H9 (cell line): ENCODE data around the gene CD68. TPM values are rescaled to one million over a fixed set of nuclear protein-coding genes. Genes with fewer than 3 reads are reported as not detected.

Experiments
- DNase-seq: peaks from one replicate; pipeline ENCODE4 v3.0.0-alpha.2; 2017
- H2AFZ ChIP-seq: one replicate; pipeline ENCODE4 v1.6.1; 2013; ENCODE audit warnings: mild to moderate bottlenecking, low read length, control low read depth, moderate library complexity
- H2AK5ac ChIP-seq: 2 replicates; pipeline ENCODE4 v1.6.1; 2013; ENCODE audit warnings: low read length, control low read depth, mixed read lengths; ENCODE audit not compliant: insufficient read length
- H2BK120ac ChIP-seq: one replicate; pipeline ENCODE4 v1.6.1; 2013; ENCODE audit warnings: low read depth, mild to moderate bottlenecking, low read length, control low read depth, inconsistent platforms; ENCODE audit not compliant: poor library complexity, severe bottlenecking
- H2BK12ac ChIP-seq: 2 replicates; pipeline ENCODE4 v1.6.1; 2013; ENCODE audit warnings: low read length, control low read depth, mixed read lengths, low read depth; ENCODE audit not compliant: insufficient read length
- H2BK15ac ChIP-seq: 2 replicates; pipeline ENCODE4 v1.6.1; 2013; ENCODE audit warnings: low read depth, low read length, control low read depth
- H2BK20ac ChIP-seq: one replicate; pipeline ENCODE4 v1.6.1; 2013; ENCODE audit warnings: low read depth, mild to moderate bottlenecking, low read length, control low read depth, inconsistent platforms; ENCODE audit not compliant: poor library complexity, severe bottlenecking
- H2BK5ac ChIP-seq: 2 replicates; pipeline ENCODE4 v1.6.1; 2013; ENCODE audit warnings: low read length, control low read depth, mixed read lengths; ENCODE audit not compliant: insufficient read length
- H3K14ac ChIP-seq: 2 replicates; pipeline ENCODE4 v1.6.1; 2013; ENCODE audit warnings: low read length, control low read depth; ENCODE audit not compliant: insufficient read depth
- H3K18ac ChIP-seq: 2 replicates; pipeline ENCODE4 v1.6.1; 2013; ENCODE audit warnings: low read depth, mild to moderate bottlenecking, mixed read lengths, low read length, control low read depth; ENCODE audit not compliant: insufficient read length
- H3K23ac ChIP-seq: 2 replicates; pipeline ENCODE4 v1.6.1; 2013; ENCODE audit warnings: low read length, control low read depth, mixed read lengths, low read depth; ENCODE audit not compliant: insufficient read length
- H3K23me2 ChIP-seq: 2 replicates; pipeline ENCODE4 v1.6.1; 2013; ENCODE audit warnings: low read depth, mild to moderate bottlenecking, mixed read lengths, low read length, control low read depth; ENCODE audit not compliant: insufficient read length, poor library complexity, severe bottlenecking
- H3K27ac ChIP-seq: 2 replicates; pipeline ENCODE4 v1.5.1; 2013; ENCODE audit warnings: low read length, control low read depth, mixed read lengths, low read depth; ENCODE audit not compliant: insufficient read length
- H3K27me3 ChIP-seq: 2 replicates; pipeline ENCODE4 v1.6.1; 2013; ENCODE audit warnings: low read length, control low read depth, inconsistent platforms; ENCODE audit not compliant: insufficient read depth
- H3K4ac ChIP-seq: 2 replicates; pipeline ENCODE4 v1.6.1; 2013; ENCODE audit warnings: low read depth, mild to moderate bottlenecking, control low read depth, inconsistent platforms, low read length, moderate library complexity
- H3K4me1 ChIP-seq: 2 replicates; pipeline ENCODE4 v1.6.1; 2013; ENCODE audit warnings: low read length, control low read depth, inconsistent platforms; ENCODE audit not compliant: insufficient read depth
- H3K4me2 ChIP-seq: 2 replicates; pipeline ENCODE4 v1.6.1; 2013; ENCODE audit warnings: low read length, control low read depth, mixed read lengths; ENCODE audit not compliant: insufficient read length, insufficient read depth
- H3K56ac ChIP-seq: 2 replicates; pipeline ENCODE4 v1.6.1; 2013; ENCODE audit warnings: low read depth, mild to moderate bottlenecking, mixed read lengths, low read length, control low read depth; ENCODE audit not compliant: insufficient read length
- H3K79me1 ChIP-seq: 2 replicates; pipeline ENCODE4 v1.6.1; 2013; ENCODE audit warnings: low read depth, mild to moderate bottlenecking, moderate library complexity, low read length, control low read depth, inconsistent platforms; ENCODE audit not compliant: insufficient read depth, poor library complexity, severe bottlenecking
- H3K79me2 ChIP-seq: 2 replicates; pipeline ENCODE4 v1.6.1; 2013; ENCODE audit warnings: low read length, control low read depth, inconsistent platforms; ENCODE audit not compliant: insufficient read depth
- H3K9ac ChIP-seq: 2 replicates; pipeline ENCODE4 v1.6.1; 2013; ENCODE audit warnings: low read length, control low read depth, mixed read lengths; ENCODE audit not compliant: insufficient read length; ENCODE audit errors: extremely low read depth
- H3K9me3 ChIP-seq: one replicate; pipeline ENCODE4 v1.6.1; 2013; ENCODE audit warnings: low read depth, low read length, inconsistent platforms; ENCODE audit not compliant: control insufficient read depth
- H3T11ph ChIP-seq: one replicate; pipeline ENCODE4 v1.6.1; 2013; ENCODE audit warnings: mild to moderate bottlenecking, low read length, control low read depth, inconsistent platforms
- H4K20me1 ChIP-seq: one replicate; pipeline ENCODE4 v1.6.1; 2013; ENCODE audit not compliant: control insufficient read depth, insufficient read length, insufficient read depth
- H4K5ac ChIP-seq: 2 replicates; pipeline ENCODE4 v1.6.1; 2013; ENCODE audit warnings: low read depth, mild to moderate bottlenecking, mixed read lengths, low read length, control low read depth; ENCODE audit not compliant: insufficient read length
- H4K8ac ChIP-seq: replicated peaks from 2 replicates; pipeline ENCODE4 v1.6.1; 2013; ENCODE audit warnings: low read length, control low read depth, mixed read lengths, low read depth; ENCODE audit not compliant: insufficient read length
- H4K91ac ChIP-seq: 2 replicates; pipeline ENCODE4 v1.6.1; 2013; ENCODE audit warnings: low read depth, mild to moderate bottlenecking, moderate library complexity, mixed read lengths, low read length, control low read depth; ENCODE audit not compliant: insufficient read length
- H3K27ac Mint-ChIP-seq, 3 experiments: 2 replicates in 2 of 3; 3 replicates in 1 of 3; pipeline ENCODE4 v1.8.0; 2020 to 2021; ENCODE audit warnings: mixed read lengths in 3 of 3, mild to moderate bottlenecking in 1 of 3, moderate library complexity in 1 of 3
- H3K27me3 Mint-ChIP-seq: 2 replicates; pipeline ENCODE4 v1.8.0; 2021; ENCODE audit warnings: low read depth, mild to moderate bottlenecking, moderate library complexity, mixed read lengths
- H3K36me3 Mint-ChIP-seq, 3 experiments: 2 replicates in 2 of 3; 3 replicates in 1 of 3; pipeline ENCODE4 v1.8.0; 2020 to 2021; ENCODE audit warnings: low read depth in 3 of 3, mixed read lengths in 3 of 3; ENCODE audit not compliant: insufficient read depth in 1 of 3
- H3K4me1 Mint-ChIP-seq, 2 experiments: 2 replicates each; pipeline ENCODE4 v1.8.0; 2020; ENCODE audit warnings: mixed read lengths in 2 of 2
- H3K4me3 Mint-ChIP-seq, 2 experiments: 2 replicates in 1 of 2; 3 replicates in 1 of 2; pipeline ENCODE4 v1.8.0; 2020 to 2021; ENCODE audit warnings: mild to moderate bottlenecking in 2 of 2, mixed read lengths in 2 of 2, moderate library complexity in 1 of 2
- H3K9me3 Mint-ChIP-seq, 2 experiments: 2 replicates in 1 of 2; 3 replicates in 1 of 2; pipeline ENCODE4 v1.8.0; 2020; ENCODE audit warnings: mild to moderate bottlenecking in 2 of 2, mixed read lengths in 2 of 2, moderate library complexity in 1 of 2
- WGBS: extraction: QIAGEN DNeasy Blood & Tissue Kit; methylation state at CpG from one replicate; pipeline ENCODE4 v1.1.7; 2013; ENCODE audit warnings: missing lambda C conversion rate, low lambda C conversion rate, mixed read lengths; ENCODE audit not compliant: insufficient read length; ENCODE audit errors: extremely low coverage; 5-methylcytosine and 5-hydroxymethylcytosine counted together
- total RNA-seq: library from RNA; stranded (reverse); gene quantifications from 2 replicates; pipeline ENCODE4 v1.2.1, GENCODE V29; 2021
- TF ChIP-seq, protein P1 (sequence below): fragments of 200-600 bp; sonication (generic); conservative IDR thresholded peaks from 3 replicates; pipeline ENCODE4 v1.8.0; 2021; ENCODE audit warnings: antibody characterized with exemption, mild to moderate bottlenecking

Gene CD68
- total RNA-seq, 1 experiment from 2014 or later = 0.42 TPM

DNA sequence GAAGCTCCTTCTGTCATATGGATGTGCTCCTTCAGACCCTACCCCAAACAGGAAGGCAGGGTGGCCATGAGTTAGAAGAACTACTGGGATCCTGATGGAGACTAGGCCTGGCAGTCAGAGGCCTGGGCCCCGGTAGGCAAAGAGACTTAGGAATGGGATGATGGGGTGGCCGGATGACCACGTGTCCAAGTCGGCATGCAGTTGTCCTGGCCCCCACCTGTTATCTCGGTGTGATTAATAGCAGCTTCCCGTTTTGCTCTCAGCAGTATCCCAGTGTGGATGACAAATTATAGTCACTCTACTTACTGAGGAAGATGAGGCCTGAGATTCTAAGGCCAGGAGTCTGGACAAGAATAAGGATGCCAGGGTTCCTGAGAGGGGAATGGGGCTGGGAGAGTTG, 29.1 kb upstream of the CD68 start:
- Histone ChIP-seq H2AFZ (no peak overlapping the region), H4K5ac (no peak overlapping the region), H2BK20ac (no peak overlapping the region), H4K91ac (no peak overlapping the region), H3K9ac (no peak overlapping the region), H3K79me1 (no peaks in the 10 kb centered on the region), H3T11ph (no peak overlapping the region), H3K4ac (no peak overlapping the region), H4K20me1 (no peaks in the 10 kb centered on the region), H3K4me2 (no peak overlapping the region), H3K18ac (no peak overlapping the region), H2BK5ac (no peak overlapping the region), H3K56ac (no peak overlapping the region), H2AK5ac (no peak overlapping the region), H3K23me2 (peaks cover 6% of the 10 kb centered on the region), H3K27me3 (no peaks in the 10 kb centered on the region), H2BK15ac (no peak overlapping the region), H2BK120ac (no peak overlapping the region), H4K8ac (no peak overlapping the region), H3K27ac (no peak overlapping the region), H3K4me1 (peaks cover 2% of the 10 kb centered on the region; the same call in 1 of the 2 replicates), H3K14ac (no peak overlapping the region), H3K9me3 (no peaks in the 10 kb centered on the region), H3K23ac (no peak overlapping the region), H3K79me2 (no peaks in the 10 kb centered on the region), H2BK12ac (no peak overlapping the region)
- H3K27me3 Mint-ChIP-seq = peaks cover 26% of the 10 kb centered on the region
- peaks cover 7 to 13% of the 10 kb centered on the region in 2 experiments for H3K4me1 Mint-ChIP-seq
- H3K4me3 Mint-ChIP-seq = no peak overlapping the region; a peak in 1 of 5 replicates
- TF ChIP-seq, protein P1, sequence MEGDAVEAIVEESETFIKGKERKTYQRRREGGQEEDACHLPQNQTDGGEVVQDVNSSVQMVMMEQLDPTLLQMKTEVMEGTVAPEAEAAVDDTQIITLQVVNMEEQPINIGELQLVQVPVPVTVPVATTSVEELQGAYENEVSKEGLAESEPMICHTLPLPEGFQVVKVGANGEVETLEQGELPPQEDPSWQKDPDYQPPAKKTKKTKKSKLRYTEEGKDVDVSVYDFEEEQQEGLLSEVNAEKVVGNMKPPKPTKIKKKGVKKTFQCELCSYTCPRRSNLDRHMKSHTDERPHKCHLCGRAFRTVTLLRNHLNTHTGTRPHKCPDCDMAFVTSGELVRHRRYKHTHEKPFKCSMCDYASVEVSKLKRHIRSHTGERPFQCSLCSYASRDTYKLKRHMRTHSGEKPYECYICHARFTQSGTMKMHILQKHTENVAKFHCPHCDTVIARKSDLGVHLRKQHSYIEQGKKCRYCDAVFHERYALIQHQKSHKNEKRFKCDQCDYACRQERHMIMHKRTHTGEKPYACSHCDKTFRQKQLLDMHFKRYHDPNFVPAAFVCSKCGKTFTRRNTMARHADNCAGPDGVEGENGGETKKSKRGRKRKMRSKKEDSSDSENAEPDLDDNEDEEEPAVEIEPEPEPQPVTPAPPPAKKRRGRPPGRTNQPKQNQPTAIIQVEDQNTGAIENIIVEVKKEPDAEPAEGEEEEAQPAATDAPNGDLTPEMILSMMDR = no peak
- WGBS = no CpG with 5 or more reads among the region's 6 CpGs
- H3K36me3 Mint-ChIP-seq = no peaks in the 10 kb centered on the region
- DNase-seq = no peak
- 0 out of 5 replicates have a peak, but pooled peaks cover 0 to 2% of the 10 kb centered on the region in 2 experiments for H3K9me3 Mint-ChIP-seq
- H3K27ac Mint-ChIP-seq = no peak overlapping the region
